SU-DHL-6 (cell line): Measurements from ENCODE around the gene PCK1.

ENCODE experiments used
- H2AFZ ChIP-seq: fragments of 200-600 bp; sonication (generic); 2 replicates; pipeline ENCODE4 v1.6.1; 2014; ENCODE audit warnings: low read depth, mild to moderate bottlenecking, moderate library complexity, mixed read lengths, antibody characterized with exemption, low read length; ENCODE audit not compliant: severe bottlenecking
- H3F3A ChIP-seq: fragments of 200-600 bp; shearing (Covaris generic); 2 replicates; pipeline ENCODE4 v1.6.0; 2016; ENCODE audit warnings: antibody characterized with exemption, mild to moderate bottlenecking; ENCODE audit not compliant: insufficient read depth
- H3K27ac ChIP-seq: fragments of 200-600 bp; sonication (generic); 2 replicates; pipeline ENCODE4 v1.5.1; 2016; ENCODE audit warnings: low read depth, mild to moderate bottlenecking, low read length, moderate library complexity, mixed read lengths
- H3K27me3 ChIP-seq: fragments of 200-600 bp; sonication (generic), shearing (Covaris generic); 2 replicates; pipeline ENCODE4 v1.6.0; 2014; ENCODE audit warnings: mild to moderate bottlenecking, low read length
- H3K36me3 ChIP-seq: fragments of 200-600 bp; sonication (generic); 2 replicates; pipeline ENCODE4 v1.6.1; 2014; ENCODE audit warnings: mild to moderate bottlenecking, low read length, mixed read lengths
- H3K4me2 ChIP-seq: fragments of 300-600, 200-600 bp; shearing (Covaris generic), sonication (generic); 2 replicates; pipeline ENCODE4 v1.6.0; 2014; ENCODE audit warnings: low read length, low read depth, mild to moderate bottlenecking; ENCODE audit not compliant: poor library complexity, severe bottlenecking
- H3K4me3 ChIP-seq: fragments of 200-600 bp; sonication (generic); 2 replicates; pipeline ENCODE4 v1.5.1; 2014; ENCODE audit warnings: antibody characterized with exemption, low read length, mild to moderate bottlenecking, mixed read lengths; ENCODE audit not compliant: insufficient read depth, poor library complexity, severe bottlenecking
- H3K79me2 ChIP-seq: fragments of 200-600 bp; sonication (generic); 2 replicates; pipeline ENCODE4 v1.6.1; 2014; ENCODE audit warnings: mild to moderate bottlenecking, low read length, moderate library complexity; ENCODE audit not compliant: insufficient read depth
- H3K9ac ChIP-seq: fragments of 200-600 bp; sonication (generic); 2 replicates; pipeline ENCODE4 v1.7.0; 2014; ENCODE audit warnings: mild to moderate bottlenecking, low read length
- H3K9me2 ChIP-seq: fragments of 200-600 bp; sonication (generic); replicated peaks from 2 replicates; pipeline ENCODE4 v1.6.1; 2014; ENCODE audit warnings: low read length; ENCODE audit not compliant: insufficient read depth
- H3K9me3 ChIP-seq: fragments of 200-600 bp; sonication (generic); 2 replicates; pipeline ENCODE4 v1.6.1; 2014; ENCODE audit warnings: low read length, mixed read lengths; ENCODE audit not compliant: insufficient read depth
- H4K20me1 ChIP-seq: fragments of 200-600 bp; sonication (generic); 2 replicates; pipeline ENCODE4 v1.6.1; 2014; ENCODE audit warnings: low read depth, mild to moderate bottlenecking, antibody characterized with exemption, low read length, moderate library complexity, mixed read lengths
- EZH2phosphoT487 ChIP-seq: fragments of 200-600 bp; sonication (generic), shearing (Covaris generic); conservative IDR thresholded peaks from 2 replicates; pipeline ENCODE4 v1.6.1; 2018; ENCODE audit warnings: mild to moderate bottlenecking, antibody characterized with exemption, low read length, moderate library complexity, mixed read lengths
- TF ChIP-seq, protein P1 (sequence below): fragments of 200-600 bp; sonication (generic); IDR thresholded peaks from one replicate; pipeline ENCODE4 v1.5.1; 2017; ENCODE audit warnings: antibody characterized with exemption, mild to moderate bottlenecking, low read length, moderate library complexity; ENCODE audit not compliant: insufficient read depth, poor library complexity, severe bottlenecking

PCK1 gene

DNA sequence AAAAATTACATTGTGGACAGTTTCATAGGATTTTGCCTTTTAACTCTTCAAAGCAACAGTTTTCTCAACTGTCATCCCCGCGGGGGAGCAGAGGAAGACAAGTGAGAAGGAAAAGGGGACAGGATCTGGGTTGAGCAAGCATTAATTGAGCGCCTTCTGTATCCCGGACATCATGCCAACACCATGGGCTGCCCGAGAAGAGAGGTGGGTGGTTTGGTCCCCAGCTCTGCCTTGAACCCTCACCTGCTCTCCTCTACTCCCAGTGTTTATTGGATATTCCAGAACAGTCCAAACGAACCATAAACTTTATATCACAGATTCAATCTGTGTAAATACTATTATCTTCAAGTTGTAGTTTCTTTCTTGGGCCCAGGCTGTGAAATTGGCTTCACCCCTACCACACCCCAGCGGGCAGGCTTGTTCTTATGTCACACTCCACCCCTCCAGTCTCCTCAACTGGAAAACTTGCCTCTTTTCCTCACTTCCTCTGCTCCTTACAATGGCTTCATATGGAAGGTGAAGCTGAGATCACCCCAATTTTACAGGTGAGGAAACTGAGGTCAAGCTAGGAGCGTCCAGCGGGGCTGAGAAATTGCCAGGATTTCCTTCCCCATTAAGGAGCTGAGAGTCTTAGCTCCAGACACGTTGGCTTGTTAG lies 6.0 kb downstream of the PCK1 start:
- Histone ChIP-seq H2AFZ (no peak overlapping the region), H3K4me2 (no peak overlapping the region), H3K9me2 (no peaks in the 10 kb centered on the region), H3F3A (no peaks in the 10 kb centered on the region), H3K36me3 (no peaks in the 10 kb centered on the region), H3K4me3 (no peak overlapping the region), H3K79me2 (no peaks in the 10 kb centered on the region), H4K20me1 (no peaks in the 10 kb centered on the region), H3K9ac (no peak overlapping the region), H3K27ac (no peak overlapping the region), H3K9me3 (no peaks in the 10 kb centered on the region), H3K27me3 (no peaks in the 10 kb centered on the region)
- TF ChIP-seq EZH2phosphoT487, result no peak
- TF ChIP-seq, protein P1, sequence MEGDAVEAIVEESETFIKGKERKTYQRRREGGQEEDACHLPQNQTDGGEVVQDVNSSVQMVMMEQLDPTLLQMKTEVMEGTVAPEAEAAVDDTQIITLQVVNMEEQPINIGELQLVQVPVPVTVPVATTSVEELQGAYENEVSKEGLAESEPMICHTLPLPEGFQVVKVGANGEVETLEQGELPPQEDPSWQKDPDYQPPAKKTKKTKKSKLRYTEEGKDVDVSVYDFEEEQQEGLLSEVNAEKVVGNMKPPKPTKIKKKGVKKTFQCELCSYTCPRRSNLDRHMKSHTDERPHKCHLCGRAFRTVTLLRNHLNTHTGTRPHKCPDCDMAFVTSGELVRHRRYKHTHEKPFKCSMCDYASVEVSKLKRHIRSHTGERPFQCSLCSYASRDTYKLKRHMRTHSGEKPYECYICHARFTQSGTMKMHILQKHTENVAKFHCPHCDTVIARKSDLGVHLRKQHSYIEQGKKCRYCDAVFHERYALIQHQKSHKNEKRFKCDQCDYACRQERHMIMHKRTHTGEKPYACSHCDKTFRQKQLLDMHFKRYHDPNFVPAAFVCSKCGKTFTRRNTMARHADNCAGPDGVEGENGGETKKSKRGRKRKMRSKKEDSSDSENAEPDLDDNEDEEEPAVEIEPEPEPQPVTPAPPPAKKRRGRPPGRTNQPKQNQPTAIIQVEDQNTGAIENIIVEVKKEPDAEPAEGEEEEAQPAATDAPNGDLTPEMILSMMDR, result no peak

GRCh38 chr20:57567471-57568079 lies 6.7 kb downstream of the PCK1 start:
- no peak overlapping the region for H3K27ac ChIP-seq
- no peaks in the 10 kb centered on the region for H3K9me3 ChIP-seq
- TF ChIP-seq, protein P1, result no peak
- no peak for TF ChIP-seq EZH2phosphoT487
- H2AFZ ChIP-seq, result no peak overlapping the region
- no peaks in the 10 kb centered on the region for H3K27me3 ChIP-seq
- H3K4me3 ChIP-seq, result no peak overlapping the region
- no peak overlapping the region for H3K4me2 ChIP-seq
- no peaks in the 10 kb centered on the region for H4K20me1 ChIP-seq
- H3K79me2 ChIP-seq, result no peaks in the 10 kb centered on the region
- H3K9ac ChIP-seq, result no peak overlapping the region
- H3K9me2 ChIP-seq, result no peaks in the 10 kb centered on the region
- H3K36me3 ChIP-seq, result no peaks in the 10 kb centered on the region
- no peaks in the 10 kb centered on the region for H3F3A ChIP-seq

DNA sequence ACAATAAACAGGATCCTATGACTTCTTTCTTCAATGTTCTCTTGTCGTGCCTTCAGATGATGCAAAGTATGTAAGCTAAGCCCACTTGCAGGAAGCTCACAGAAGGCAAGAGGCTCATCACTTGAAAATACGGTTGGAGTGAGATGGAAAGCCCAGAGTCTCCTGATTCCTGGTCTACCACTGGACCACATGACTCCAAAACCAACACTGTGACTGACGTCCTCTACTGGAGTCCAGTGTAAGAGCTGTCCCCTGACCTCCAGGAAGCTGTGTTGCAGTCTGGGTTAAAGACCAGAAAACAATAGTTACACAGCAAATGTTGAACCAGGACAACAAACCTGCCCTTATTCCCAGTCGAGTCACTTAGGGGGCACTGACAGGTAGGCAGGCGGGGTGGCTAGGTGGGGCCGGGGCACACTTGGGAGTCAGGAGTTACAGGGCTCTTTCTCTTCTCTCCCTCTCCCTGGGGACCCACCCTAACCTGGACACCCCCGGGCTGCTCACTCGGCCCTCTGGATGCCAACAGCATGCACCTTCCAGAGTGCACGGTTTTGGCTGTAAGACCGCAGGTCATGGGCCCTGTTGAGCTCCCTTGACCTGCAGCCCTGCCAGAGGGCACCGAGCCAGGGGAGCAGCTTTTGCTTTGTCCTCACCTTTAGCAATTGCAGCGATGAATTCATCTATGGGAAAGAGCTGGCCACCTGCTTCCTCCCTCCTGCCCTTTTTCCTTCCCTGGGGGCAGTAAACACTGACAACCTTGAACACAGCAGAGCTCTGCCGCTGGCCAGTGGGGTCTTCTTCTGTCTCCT lies 7.4 kb downstream of the PCK1 start:
- H3K27me3 ChIP-seq, result no peaks in the 10 kb centered on the region

More for the DNA sequence above, 7.4 kb downstream of the PCK1 start:
- no peaks in the 10 kb centered on the region for H3K79me2 ChIP-seq
- H3K4me2 ChIP-seq, result no peak overlapping the region
- no peak overlapping the region for H3K9ac ChIP-seq
- no peaks in the 10 kb centered on the region for H3F3A ChIP-seq
- H3K9me3 ChIP-seq, result no peaks in the 10 kb centered on the region
- H2AFZ ChIP-seq, result no peak overlapping the region
- no peak overlapping the region for H3K27ac ChIP-seq
- H3K4me3 ChIP-seq, result no peak overlapping the region
- H3K36me3 ChIP-seq, result no peaks in the 10 kb centered on the region
- H4K20me1 ChIP-seq, result no peaks in the 10 kb centered on the region
- H3K9me2 ChIP-seq, result no peaks in the 10 kb centered on the region
- no peak for TF ChIP-seq EZH2phosphoT487
